Endodermal cell (in vitro differentiated cells): ENCODE data around the gene ELL2. TPM values are rescaled to one million over a fixed set of nuclear protein-coding genes. Genes with fewer than 3 reads are reported as not detected.

Experiments
- DNase-seq: peaks from one replicate; pipeline ENCODE4 v3.0.0-alpha.2; 2017
- H3K27ac ChIP-seq: 2 replicates; pipeline ENCODE4 v1.5.1; 2013; ENCODE audit warnings: mild to moderate bottlenecking, low read depth, low read length, moderate library complexity
- H3K27me3 ChIP-seq: 2 replicates; pipeline ENCODE4 v1.6.1; 2013; ENCODE audit warnings: mild to moderate bottlenecking, low read length, moderate library complexity; ENCODE audit not compliant: insufficient read depth, control insufficient read depth, poor library complexity, severe bottlenecking
- H3K36me3 ChIP-seq: 2 replicates; pipeline ENCODE4 v1.7.0; 2013; ENCODE audit warnings: mild to moderate bottlenecking, low read length, moderate library complexity; ENCODE audit not compliant: control insufficient read depth, insufficient read depth
- H3K4me1 ChIP-seq: one replicate; pipeline ENCODE4 v1.7.0; 2013; ENCODE audit warnings: low read length; ENCODE audit not compliant: control insufficient read depth, insufficient read depth
- H3K4me3 ChIP-seq: 2 replicates; pipeline ENCODE4 v1.5.1; 2013; ENCODE audit warnings: mild to moderate bottlenecking, low read length, moderate library complexity
- H3K9ac ChIP-seq: 2 replicates; pipeline ENCODE4 v1.6.1; 2013; ENCODE audit warnings: mild to moderate bottlenecking, low read length, moderate library complexity; ENCODE audit not compliant: poor library complexity, severe bottlenecking; ENCODE audit errors: extremely low read depth
- H3K9me3 ChIP-seq: 2 replicates; pipeline ENCODE4 v1.6.1; 2013; ENCODE audit warnings: mild to moderate bottlenecking, low read length, moderate library complexity; ENCODE audit not compliant: control insufficient read depth
- H3K27ac Mint-ChIP-seq: 2 replicates; pipeline ENCODE4 v1.8.0; 2020; ENCODE audit warnings: mixed read lengths
- H3K27me3 Mint-ChIP-seq: 2 replicates; pipeline ENCODE4 v1.8.0; 2021; ENCODE audit warnings: mild to moderate bottlenecking, mixed read lengths; ENCODE audit not compliant: insufficient read depth
- H3K36me3 Mint-ChIP-seq: 2 replicates; pipeline ENCODE4 v1.8.0; 2020; ENCODE audit warnings: low read depth, mixed read lengths
- H3K4me1 Mint-ChIP-seq: 2 replicates; pipeline ENCODE4 v1.8.0; 2020; ENCODE audit warnings: mixed read lengths
- H3K4me3 Mint-ChIP-seq: 2 replicates; pipeline ENCODE4 v1.8.0; 2020; ENCODE audit warnings: mild to moderate bottlenecking, moderate library complexity, mixed read lengths
- H3K9me3 Mint-ChIP-seq: 2 replicates; pipeline ENCODE4 v1.8.0; 2020; ENCODE audit warnings: mild to moderate bottlenecking, mixed read lengths
- CTCF ChIP-seq: fragments of 200-600 bp; sonication (generic); conservative IDR thresholded peaks from 2 replicates; pipeline ENCODE4 v1.5.0; 2021; ENCODE audit warnings: antibody characterized with exemption, mild to moderate bottlenecking
- WGBS, 2 experiments: methylation state at CpG; one replicate each; pipeline versions ENCODE4 v1.1.5 to v1.1.7; 2013; ENCODE audit warnings: missing lambda C conversion rate in 2 of 2, mixed read lengths in 1 of 2; ENCODE audit not compliant: insufficient coverage in 1 of 2, insufficient read length in 1 of 2; 5-methylcytosine and 5-hydroxymethylcytosine counted together
- total RNA-seq, 2 donors: library from RNA; stranded (reverse); fragmentation: NEBNext Ultra II Directional in 1 of 2; extraction: Animal tissue kit (Norgen Biotek cat#: 25700) in 1 of 2; gene quantifications; 2 replicates in 1 of 2; 3 replicates in 1 of 2; pipeline ENCODE4 v1.2.1, GENCODE V29; 2021

Gene ELL2
- total RNA-seq, 2 donors from 2014 or later, result 28.6 to 44.1 TPM

- DNase-seq, result no peak
- WGBS, 2 experiments, result 89 to 100% methylated on average over 1 to 2 of the region's 2 CpGs
- H3K36me3 ChIP-seq, result no peaks in the 10 kb centered on the region
- H3K9me3 Mint-ChIP-seq, result no peaks in the 10 kb centered on the region
- no peaks in the 10 kb centered on the region for H3K4me1 ChIP-seq
- no peaks in the 10 kb centered on the region for H3K36me3 Mint-ChIP-seq
- TF ChIP-seq CTCF, result no peak
- H3K27me3 ChIP-seq, result no peaks in the 10 kb centered on the region
- no peak overlapping the region for H3K4me3 ChIP-seq
- no peaks in the 10 kb centered on the region for H3K9me3 ChIP-seq
- peaks cover 7% of the 10 kb centered on the region for H3K4me1 Mint-ChIP-seq
- H3K27ac ChIP-seq, result no peak overlapping the region
- no peak overlapping the region for H3K9ac ChIP-seq
- no peaks in the 10 kb centered on the region for H3K27me3 Mint-ChIP-seq
- no peak overlapping the region for H3K27ac Mint-ChIP-seq
- H3K4me3 Mint-ChIP-seq, result no peak overlapping the region
These were observed 122.0 kb downstream of the ELL2 start for GRCh38 chr5:95839658-95840057.

GRCh38 chr5:95838556-95838955 lies 123.1 kb downstream of the ELL2 start:
- peaks cover 10% of the 10 kb centered on the region for H3K4me1 Mint-ChIP-seq
- Histone ChIP-seq H3K9me3 (no peaks in the 10 kb centered on the region), H3K4me1 (no peaks in the 10 kb centered on the region), H3K27ac (no peak overlapping the region), H3K9ac (no peak overlapping the region), H3K27me3 (no peaks in the 10 kb centered on the region), H3K36me3 (no peaks in the 10 kb centered on the region), H3K4me3 (no peak overlapping the region)
- 77% methylated on average over 1 of the region's 1 CpG; no CpG with 5 or more reads in 1 of the 2 experiments for WGBS, 2 experiments
- H3K27me3 Mint-ChIP-seq, result no peaks in the 10 kb centered on the region
- no peak for DNase-seq
- H3K4me3 Mint-ChIP-seq, result no peak overlapping the region
- H3K36me3 Mint-ChIP-seq, result no peaks in the 10 kb centered on the region
- H3K27ac Mint-ChIP-seq, result no peak overlapping the region
- H3K9me3 Mint-ChIP-seq, result no peaks in the 10 kb centered on the region
- TF ChIP-seq CTCF, result no peak

GRCh38 chr5:95838001-95838520 lies 123.6 kb downstream of the ELL2 start:
- no peak overlapping the region for H3K4me3 Mint-ChIP-seq
- 92 to 96% methylated on average over 8 of the region's 8 CpGs for WGBS, 2 experiments
- H3K4me1 Mint-ChIP-seq, result peaks cover 5% of the 10 kb centered on the region
- no peaks in the 10 kb centered on the region for H3K4me1 ChIP-seq
- H3K9ac ChIP-seq, result no peak overlapping the region
- H3K9me3 Mint-ChIP-seq, result no peaks in the 10 kb centered on the region
- no peaks in the 10 kb centered on the region for H3K36me3 Mint-ChIP-seq
- no peak overlapping the region for H3K27ac ChIP-seq
- H3K9me3 ChIP-seq, result no peaks in the 10 kb centered on the region
- no peaks in the 10 kb centered on the region for H3K27me3 ChIP-seq
- no peak overlapping the region for H3K4me3 ChIP-seq
- no peak for TF ChIP-seq CTCF
- H3K27me3 Mint-ChIP-seq, result no peaks in the 10 kb centered on the region
- H3K36me3 ChIP-seq, result no peaks in the 10 kb centered on the region
- no peak overlapping the region for H3K27ac Mint-ChIP-seq
- peak; percentile 5 for DNase-seq
